SK-N-SH treated with all-trans-retinoic acid at 6 μM for 48 hours (cell line): ENCODE data around the gene ACTN3.

ENCODE experiments used
- BACH2 ChIP-seq: fragments of 250-450 bp; sonication (Bioruptor Pico); IDR thresholded peaks from 2 replicates; pipeline ENCODE4 v1.9.0; 2021; ENCODE audit warnings: mild to moderate bottlenecking, borderline replicate concordance
- ESRRG ChIP-seq: fragments of 250-450 bp; sonication (Bioruptor Pico); IDR thresholded peaks from 2 replicates; pipeline ENCODE4 v1.6.1; 2021; ENCODE audit warnings: mild to moderate bottlenecking
- PPARA ChIP-seq: fragments of 250-450 bp; sonication (Bioruptor Pico); IDR thresholded peaks from 2 replicates; pipeline ENCODE4 v1.5.0; 2020; ENCODE audit warnings: mild to moderate bottlenecking, borderline replicate concordance
- RARB ChIP-seq: fragments of 250-450 bp; sonication (Bioruptor Pico); IDR thresholded peaks from 2 replicates; pipeline ENCODE4 v1.8.0; 2021; ENCODE audit warnings: mild to moderate bottlenecking, moderate library complexity
- SNAI2 ChIP-seq: fragments of 250-450 bp; sonication (Bioruptor Pico); IDR thresholded peaks from 2 replicates; pipeline ENCODE4 v1.5.0; 2020; ENCODE audit warnings: mild to moderate bottlenecking, moderate library complexity
- ZFP3 ChIP-seq: fragments of 250-450 bp; sonication (Bioruptor Pico); IDR thresholded peaks from 2 replicates; pipeline ENCODE4 v1.5.0; 2020; ENCODE audit warnings: mild to moderate bottlenecking, moderate library complexity
- TF ChIP-seq, protein P1 (sequence below): fragments of 250-450 bp; sonication (Bioruptor Pico); IDR thresholded peaks from 2 replicates; pipeline ENCODE4 v1.8.0; 2020; ENCODE audit warnings: mild to moderate bottlenecking, moderate library complexity, borderline replicate concordance

DNA sequence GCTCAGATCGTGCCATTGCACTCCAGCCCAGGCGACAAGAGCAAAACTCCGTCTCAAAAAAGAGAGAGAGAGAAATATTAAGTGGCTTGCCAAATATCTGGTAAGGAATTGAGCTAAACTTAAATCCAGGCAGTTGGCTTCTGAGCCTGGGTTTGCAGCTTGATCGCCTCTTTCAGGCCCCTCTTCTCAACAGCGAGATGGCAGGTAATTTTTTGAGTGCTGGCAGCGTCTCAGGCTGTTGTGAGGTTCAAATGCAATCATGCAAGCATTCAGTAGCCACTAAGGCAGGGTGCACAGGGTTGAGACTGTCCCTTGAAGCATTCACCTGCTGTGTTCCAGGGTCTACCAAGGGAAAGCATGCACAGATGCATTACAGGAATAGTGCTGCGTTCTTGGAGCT, 22.4 kb downstream of the ACTN3 start:
- no peak for TF ChIP-seq BACH2 (CRISPR knock-in tag)
- TF ChIP-seq RARB = no peak
- TF ChIP-seq PPARA (CRISPR knock-in tag) = no peak
- no peak for TF ChIP-seq ZFP3 (CRISPR knock-in tag)
- TF ChIP-seq, protein P1, sequence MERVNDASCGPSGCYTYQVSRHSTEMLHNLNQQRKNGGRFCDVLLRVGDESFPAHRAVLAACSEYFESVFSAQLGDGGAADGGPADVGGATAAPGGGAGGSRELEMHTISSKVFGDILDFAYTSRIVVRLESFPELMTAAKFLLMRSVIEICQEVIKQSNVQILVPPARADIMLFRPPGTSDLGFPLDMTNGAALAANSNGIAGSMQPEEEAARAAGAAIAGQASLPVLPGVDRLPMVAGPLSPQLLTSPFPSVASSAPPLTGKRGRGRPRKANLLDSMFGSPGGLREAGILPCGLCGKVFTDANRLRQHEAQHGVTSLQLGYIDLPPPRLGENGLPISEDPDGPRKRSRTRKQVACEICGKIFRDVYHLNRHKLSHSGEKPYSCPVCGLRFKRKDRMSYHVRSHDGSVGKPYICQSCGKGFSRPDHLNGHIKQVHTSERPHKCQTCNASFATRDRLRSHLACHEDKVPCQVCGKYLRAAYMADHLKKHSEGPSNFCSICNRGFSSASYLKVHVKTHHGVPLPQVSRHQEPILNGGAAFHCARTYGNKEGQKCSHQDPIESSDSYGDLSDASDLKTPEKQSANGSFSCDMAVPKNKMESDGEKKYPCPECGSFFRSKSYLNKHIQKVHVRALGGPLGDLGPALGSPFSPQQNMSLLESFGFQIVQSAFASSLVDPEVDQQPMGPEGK (CRISPR knock-in tag) = no peak
- TF ChIP-seq ESRRG = no peak
- no peak for TF ChIP-seq SNAI2
